HCT116 (cell line): ENCODE data around the gene CHML. TPM values are rescaled to one million over a fixed set of nuclear protein-coding genes. Genes with fewer than 3 reads are reported as not detected.
"Not testable (repeated sequence)": the region's sequence is repeated elsewhere in the genome, so short reads cannot be mapped to it uniquely, and the experiment has no call there.

Experiments used
- ATAC-seq: fragments of 200-7000 bp; cut with Tn5 transposase; 2 replicates; pipeline ENCODE4 v1.9.1; 2020; ENCODE audit warnings: mild to moderate bottlenecking, moderate library complexity
- BruUV-seq: library from RNA; stranded (reverse); fragments of 400-500 nt; replicated peaks from 2 replicates; lab custom pipeline; 2021; lab: Mats Ljungman, UMichigan
- CTCF ChIA-PET: fragments of 300-600 bp; sonication (Branson Sonifier 250); formaldehyde crosslinking; loops from one replicate; lab custom pipeline; 2021; ENCODE audit warnings: antibody characterized with exemption; lab: Charles Lee
- POLR2A ChIA-PET: fragments of 300-600, 350-600 bp; sonication (Branson Sonifier 250); formaldehyde crosslinking; loops from one replicate; lab custom pipeline; 2021; ENCODE audit warnings: antibody characterized with exemption; lab: Charles Lee
- RAD21 ChIA-PET, 2 experiments: fragments of 300-600 bp; sonication (Branson Sonifier 250); formaldehyde crosslinking; loops; one replicate each; lab custom pipeline; 2023; ENCODE audit warnings: low total read pairs in 2 of 2; ENCODE audit not compliant: uncharacterized antibody in 2 of 2, unreplicated experiment in 2 of 2, low non-redundant PET in 1 of 2; lab: Charles Lee
- DNase-seq: peaks from one replicate; pipeline ENCODE4 v3.0.0-alpha.2; 2010; ENCODE audit warnings: low read depth, low spot score
- H2AFZ ChIP-seq: fragments of 200-600 bp; shearing (Covaris generic), sonication (generic); 2 replicates; pipeline ENCODE4 v1.6.1; 2017; ENCODE audit warnings: low read depth, mixed run types, mixed read lengths, antibody characterized with exemption, low read length; ENCODE audit not compliant: poor library complexity, severe bottlenecking
- H3K27ac ChIP-seq: 2 replicates; pipeline ENCODE4 v1.5.1; 2012; ENCODE audit warnings: low read depth, low read length
- H3K27me3 ChIP-seq: fragments of 200-600 bp; sonication (generic); 2 replicates; pipeline ENCODE4 v1.6.1; 2016; ENCODE audit warnings: mixed run types, low read length, mixed read lengths; ENCODE audit not compliant: insufficient read depth
- H3K36me3 ChIP-seq, 2 experiments: fragments of 200-500 bp in 1 of 2; fragments of 200-600 bp in 1 of 2; sonication (Bioruptor generic) in 1 of 2; sonication (generic) in 1 of 2; 2 replicates each; pipeline versions ENCODE4 v1.5.1 to v1.6.1; 2014 to 2016; ENCODE audit warnings: low read length in 2 of 2, inconsistent platforms in 1 of 2, mixed read lengths in 1 of 2, mixed run types in 1 of 2; ENCODE audit not compliant: insufficient read depth in 2 of 2, control insufficient read depth in 1 of 2
- H3K4me1 ChIP-seq, 2 experiments: fragments of 200-600 bp in 1 of 2; sonication (generic) in 1 of 2; 2 replicates each; pipeline versions ENCODE4 v1.5.1 to v1.6.1; 2012 to 2017; ENCODE audit warnings: low read length in 2 of 2, inconsistent platforms in 1 of 2, mild to moderate bottlenecking in 1 of 2, mixed read lengths in 1 of 2, mixed run types in 1 of 2, moderate library complexity in 1 of 2; ENCODE audit not compliant: insufficient read depth in 2 of 2, control insufficient read depth in 1 of 2
- H3K4me2 ChIP-seq: fragments of 200-600 bp; sonication (generic); 2 replicates; pipeline ENCODE4 v1.6.1; 2017; ENCODE audit warnings: mixed run types, low read length, mixed read lengths
- H3K4me3 ChIP-seq, 2 experiments: fragments of 200-600 bp in 1 of 2; sonication (generic) in 1 of 2; replicated peaks in 1 of 2; 2 replicates each; pipeline ENCODE4 v1.5.1; 2011 to 2016; ENCODE audit warnings: low read length in 2 of 2, control low read depth in 1 of 2, low read depth in 1 of 2, mild to moderate bottlenecking in 1 of 2, mixed read lengths in 1 of 2, mixed run types in 1 of 2
- H3K79me2 ChIP-seq: fragments of 200-600 bp; sonication (generic); 2 replicates; pipeline ENCODE4 v1.6.1; 2017; ENCODE audit warnings: mild to moderate bottlenecking, mixed run types, low read length, moderate library complexity, mixed read lengths; ENCODE audit not compliant: insufficient read depth
- H3K9ac ChIP-seq: fragments of 200-600 bp; sonication (generic); 2 replicates; pipeline ENCODE4 v1.6.1; 2016; ENCODE audit warnings: low read length, mixed read lengths
- H3K9me2 ChIP-seq: fragments of 200-600 bp; sonication (generic), shearing (Covaris generic); 2 replicates; pipeline ENCODE4 v1.6.1; 2017; ENCODE audit warnings: mixed run types, mild to moderate bottlenecking, moderate library complexity; ENCODE audit not compliant: insufficient read depth
- H3K9me3 ChIP-seq, 2 experiments: fragments of 200-500 bp in 1 of 2; fragments of 200-600 bp in 1 of 2; sonication (Bioruptor generic) in 1 of 2; sonication (generic) in 1 of 2; 2 replicates each; pipeline ENCODE4 v1.6.1; 2014 to 2017; ENCODE audit warnings: low read length in 2 of 2, mixed read lengths in 2 of 2, inconsistent platforms in 1 of 2, low read depth in 1 of 2, mild to moderate bottlenecking in 1 of 2, mixed run types in 1 of 2, moderate library complexity in 1 of 2; ENCODE audit not compliant: control insufficient read depth in 1 of 2, insufficient read depth in 1 of 2
- H4K20me1 ChIP-seq: fragments of 200-600 bp; sonication (generic), shearing (Covaris generic); 2 replicates; pipeline ENCODE4 v1.6.1; 2017; ENCODE audit warnings: mixed run types, mild to moderate bottlenecking, moderate library complexity; ENCODE audit not compliant: insufficient read depth
- SRF ChIP-seq: IDR thresholded peaks from 2 replicates; pipeline ENCODE4 v1.6.1; 2012; ENCODE audit warnings: low read depth
- intact Hi-C: fragments of 100-400 bp; cut with micrococcal nuclease; formaldehyde crosslinking; loops from 2 replicates; pipeline ENCODE4 v1.10.0; 2022
- total RNA-seq: library from RNA; stranded (reverse); gene quantifications from one replicate; pipeline ENCODE4 v1.2.1, GENCODE V29; 2021; ENCODE audit not compliant: unreplicated experiment

CHML gene
- total RNA-seq, 1 experiment from 2014 or later = 9.7 TPM

DNA sequence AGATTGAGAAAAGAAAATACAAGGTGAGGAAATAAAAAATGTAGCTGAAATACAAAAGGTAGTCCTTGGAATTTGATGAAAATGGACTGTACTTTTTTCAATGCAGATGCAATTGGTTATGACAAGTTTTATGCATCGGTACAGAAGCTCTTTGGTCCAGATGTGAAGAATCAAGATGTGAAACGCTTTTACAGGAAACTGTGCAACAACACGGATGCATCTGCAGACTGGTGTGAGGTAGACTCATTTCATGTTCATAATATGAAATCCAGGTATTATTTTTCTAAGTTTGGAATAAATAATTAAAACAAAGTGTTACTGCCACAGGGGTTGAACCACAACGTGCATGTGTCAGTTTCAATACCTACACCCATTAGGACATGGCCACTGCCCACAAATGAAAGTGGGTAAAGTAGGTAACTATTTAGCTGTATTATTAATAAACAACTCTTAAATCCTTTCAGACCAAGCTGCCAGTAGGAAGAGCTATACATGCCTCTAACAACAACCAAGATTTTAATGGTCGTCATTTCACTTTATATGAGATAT lies 20.3 kb upstream of the CHML start:
- POLR2A ChIA-PET = no interaction called here
- no peak overlapping the region for H3K4me3 ChIP-seq

GRCh38 chr1:241659016-241659415 lies 18.8 kb upstream of the CHML start:
- H3K4me1 ChIP-seq, H3K79me2 ChIP-seq, H3K4me3 ChIP-seq, H2AFZ ChIP-seq, intact Hi-C loops, DNase-seq, CTCF ChIA-PET, H4K20me1 ChIP-seq, H3K27me3 ChIP-seq, BruUV-seq, H3K4me2 ChIP-seq, H3K9me2 ChIP-seq, H3K9me3 ChIP-seq, ATAC-seq, H3K9ac ChIP-seq, RAD21 ChIA-PET, POLR2A ChIA-PET, H3K36me3 ChIP-seq, H3K27ac ChIP-seq: not testable (repeated sequence)

More for the DNA sequence above, 20.3 kb upstream of the CHML start:
- no peaks in the 10 kb centered on the region for H3K36me3 ChIP-seq
- intact Hi-C loops = no loop called here
- no peaks in the 10 kb centered on the region for H3K4me1 ChIP-seq
- no peaks in the 10 kb centered on the region for H3K79me2 ChIP-seq
- H3K9me3 ChIP-seq = no peaks in the 10 kb centered on the region
- DNase-seq (no peak), ATAC-seq (no peak)
- H3K9me2 ChIP-seq = no peaks in the 10 kb centered on the region
- ChIA-PET RAD21 (no interaction called here), CTCF (no interaction called here)
- TF ChIP-seq SRF = no peak
- H4K20me1 ChIP-seq = no peaks in the 10 kb centered on the region
- H3K9ac ChIP-seq = no peak overlapping the region
- BruUV-seq = no TSS peak
- H3K27me3 ChIP-seq = no peaks in the 10 kb centered on the region
- H2AFZ ChIP-seq = no peak overlapping the region
- H3K4me2 ChIP-seq = no peak overlapping the region
- no peak overlapping the region for H3K27ac ChIP-seq
